ENCODE data around the gene CSNK2A1. TPM values are rescaled to one million over a fixed set of nuclear protein-coding genes. Genes with fewer than 3 reads are reported as not detected.
A peak's percentile ranks its signal among the peaks of the same experiment; 100 is the strongest.

The CSNK2A1 gene
- polyA plus RNA-seq, 1 donor = 107 TPM

- no peak for DNase-seq (ENCODE audit: low read depth)
These were observed 20.6 kb upstream of the CSNK2A1 start for GRCh38 chr20:564192-564591.

GRCh38 chr20:563187-563586, 19.6 kb upstream of the CSNK2A1 start:
- no peak for DNase-seq (ENCODE audit: low read depth)

- no peak for DNase-seq (ENCODE audit: low read depth)
These were observed 18.8 kb upstream of the CSNK2A1 start for GRCh38 chr20:562232-562897.

GRCh38 chr20:561437-562231, 18.0 kb upstream of the CSNK2A1 start:
- DNase-seq (ENCODE audit: low read depth) = peak; percentile 63

GRCh38 chr20:560680-561079, 17.1 kb upstream of the CSNK2A1 start:
- no peak for DNase-seq (ENCODE audit: low read depth)

GRCh38 chr20:558117-558516, 14.5 kb upstream of the CSNK2A1 start:
- DNase-seq (ENCODE audit: low read depth) = no peak

- no peak for DNase-seq (ENCODE audit: low read depth)
These were observed 13.4 kb upstream of the CSNK2A1 start for GRCh38 chr20:556984-557383.

- DNase-seq (ENCODE audit: low read depth) = no peak
These were observed 12.4 kb upstream of the CSNK2A1 start for GRCh38 chr20:555976-556385.

GRCh38 chr20:550611-551010, 7.0 kb upstream of the CSNK2A1 start:
- no peak for DNase-seq (ENCODE audit: low read depth)

GRCh38 chr20:549722-550496, 6.3 kb upstream of the CSNK2A1 start:
- DNase-seq (ENCODE audit: low read depth) = no peak

GRCh38 chr20:548906-549305, 5.3 kb upstream of the CSNK2A1 start:
- DNase-seq (ENCODE audit: low read depth) = no peak

GRCh38 chr20:547394-547793, 3.8 kb upstream of the CSNK2A1 start:
- DNase-seq (ENCODE audit: low read depth) = no peak

- no peak for DNase-seq (ENCODE audit: low read depth)
These were observed 2.8 kb upstream of the CSNK2A1 start for GRCh38 chr20:546353-546752.

GRCh38 chr20:544153-544725, 649 bp upstream of the CSNK2A1 start:
- DNase-seq (ENCODE audit: low read depth) = no peak

GRCh38 chr20:542777-543368, 717 bp downstream of the CSNK2A1 start:
- no peak for DNase-seq (ENCODE audit: low read depth)

GRCh38 chr20:540391-541201, 3.0 kb downstream of the CSNK2A1 start:
- no peak for DNase-seq (ENCODE audit: low read depth)

GRCh38 chr20:539848-540247, 3.7 kb downstream of the CSNK2A1 start:
- DNase-seq (ENCODE audit: low read depth) = no peak

GRCh38 chr20:539191-539590, 4.4 kb downstream of the CSNK2A1 start:
- DNase-seq (ENCODE audit: low read depth) = no peak

GRCh38 chr20:537983-538382, 5.6 kb downstream of the CSNK2A1 start:
- no peak for DNase-seq (ENCODE audit: low read depth)

GRCh38 chr20:536426-537010, 7.1 kb downstream of the CSNK2A1 start:
- no peak for DNase-seq (ENCODE audit: low read depth)

GRCh38 chr20:535958-536357, 7.6 kb downstream of the CSNK2A1 start:
- DNase-seq (ENCODE audit: low read depth) = no peak

Data from forelimb muscle (tissue), 1 donor.